Dedifferentiated amniotic fluid mesenchymal stem cell (primary cell): ENCODE measurements around the gene RAD51D.
"Not testable (repeated sequence)": the region's sequence is repeated elsewhere in the genome, so short reads cannot be mapped to it uniquely, and the experiment has no call there.

Experiments
- DNase-seq: peaks from one replicate; pipeline ENCODE4 v3.0.0-alpha.2; 2016; ENCODE audit errors: extremely low spot score

RAD51D gene

DNA sequence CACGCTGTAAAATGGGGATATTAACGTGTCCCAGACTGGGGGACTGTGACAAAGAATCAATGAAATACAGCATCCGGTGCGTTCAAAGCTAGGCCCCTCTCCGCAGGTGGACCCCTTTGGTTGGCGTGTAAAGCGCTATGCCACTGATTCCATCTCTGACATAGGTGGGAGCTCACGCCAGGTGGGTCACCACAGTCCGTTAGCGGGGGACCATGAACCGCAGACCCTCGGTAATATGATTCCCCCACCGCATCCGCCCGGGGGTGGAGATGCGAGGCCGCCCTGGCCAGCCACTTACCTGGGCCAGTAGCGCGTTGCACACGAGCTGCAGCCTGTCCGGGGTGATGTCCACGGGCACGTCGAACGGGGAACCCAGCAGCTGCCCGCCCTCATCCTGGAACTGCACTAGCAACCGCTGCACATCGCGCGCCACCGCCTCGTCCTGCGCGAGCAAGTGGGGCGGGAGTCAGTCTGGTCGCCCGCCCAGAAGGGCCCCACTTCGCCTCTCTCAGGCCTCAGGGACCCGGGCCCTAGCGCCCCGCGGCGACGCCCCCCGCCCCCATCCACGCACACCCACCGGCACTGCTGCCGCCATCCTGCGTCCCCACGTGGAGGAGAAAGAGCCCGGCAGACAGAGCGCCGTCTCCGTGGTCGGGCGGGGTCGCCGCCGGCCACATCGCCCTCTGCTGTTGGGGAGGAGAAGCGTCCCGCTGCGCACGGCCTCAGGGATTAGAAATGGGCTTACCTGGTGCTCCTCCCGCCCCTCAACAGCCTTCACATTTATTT, 22.2 kb upstream of the RAD51D start, which contains the start of gene NLE1:
Gene NLE1, minus strand, starts transcription at position 623 of the 786 bp plus-strand sequence. Its CDS starts 28 bp downstream, at position 595.
- peak; percentile 59 for DNase-seq

DNA sequence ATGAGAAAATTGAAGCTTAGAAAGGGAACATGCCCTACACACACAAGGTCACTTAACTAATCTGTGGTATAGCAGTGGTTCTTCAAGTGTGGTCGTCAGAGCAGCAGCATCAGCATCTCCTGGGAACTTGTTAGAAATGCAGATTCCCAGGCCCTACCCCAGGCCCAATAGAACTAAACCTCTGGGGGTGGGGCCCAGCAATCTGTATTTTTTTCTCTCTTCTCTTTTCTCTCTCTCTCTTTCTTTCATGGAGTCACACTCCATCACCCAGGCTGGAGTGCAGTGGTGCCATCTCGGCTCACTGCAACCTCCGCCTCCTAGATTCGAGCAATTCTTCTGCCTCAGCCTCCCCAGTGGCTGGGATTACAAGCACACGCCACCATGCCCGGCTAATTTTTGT, 18.6 kb upstream of the RAD51D start:
- DNase-seq, result no peak

- DNase-seq, result no peak
These were observed 15.7 kb upstream of the RAD51D start for GRCh38 chr17:35135322-35135721.

GRCh38 chr17:35132816-35133550, 13.3 kb upstream of the RAD51D start:
- no peak for DNase-seq

DNA sequence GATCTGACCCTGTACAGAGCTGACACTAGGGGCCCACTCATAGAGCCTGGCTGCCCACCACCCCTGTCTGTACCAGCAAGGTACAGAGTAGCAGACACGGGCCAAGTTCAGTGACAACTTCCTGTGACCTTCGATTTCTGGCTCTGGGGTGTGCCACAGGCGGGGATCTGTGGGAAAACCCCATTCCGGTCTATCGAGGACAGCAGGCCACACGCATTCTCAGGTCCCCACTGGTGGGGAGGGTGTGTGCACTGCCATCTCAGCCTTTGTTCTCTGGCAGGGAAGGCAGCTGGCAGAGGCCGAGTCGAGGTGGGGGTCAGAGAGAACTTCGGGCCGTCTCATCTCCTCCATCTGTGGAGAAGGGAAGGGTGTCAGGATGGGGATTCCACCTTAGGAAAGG, 12.4 kb upstream of the RAD51D start:
- no peak for DNase-seq

- no peak for DNase-seq
These were observed 10.7 kb upstream of the RAD51D start for GRCh38 chr17:35130392-35130791.

DNA sequence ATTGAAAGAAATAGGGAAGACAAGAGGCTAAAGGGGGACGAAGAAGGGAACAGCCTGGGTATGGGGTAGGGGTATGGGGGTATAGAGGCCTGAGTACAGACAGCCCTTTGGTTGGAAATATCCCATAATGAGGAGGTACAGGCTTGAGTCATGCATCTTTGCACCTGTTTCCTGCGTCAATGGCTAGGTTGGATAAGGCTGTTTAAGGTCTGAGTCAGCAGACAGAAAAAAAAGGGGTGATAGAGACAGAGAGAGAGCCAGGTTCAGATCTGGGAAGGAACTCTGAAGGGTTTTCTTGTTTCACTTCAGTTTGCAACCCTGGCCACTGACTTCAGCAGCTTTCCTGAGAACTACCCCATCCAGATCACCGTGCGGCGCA, 10.3 kb upstream of the RAD51D start:
- no peak for DNase-seq

- DNase-seq, result no peak
These were observed 9.7 kb upstream of the RAD51D start for GRCh38 chr17:35129154-35129972.

- DNase-seq, result peak; percentile 81
These were observed 8.3 kb upstream of the RAD51D start for GRCh38 chr17:35127751-35128514.

- DNase-seq, result no peak
These were observed 1.7 kb upstream of the RAD51D start, which contains the start of gene FNDC8 for GRCh38 chr17:35121315-35121714. Gene FNDC8 (plus strand): TSS chr17:35121615. CDS start chr17:35121694, 79 bp downstream.

GRCh38 chr17:35117984-35118383, 1.7 kb downstream of the RAD51D start:
- DNase-seq, result no peak

- DNase-seq, result no peak
These were observed 2.8 kb downstream of the RAD51D start for GRCh38 chr17:35116845-35117244.

GRCh38 chr17:35110791-35111190, 8.9 kb downstream of the RAD51D start:
- not testable (repeated sequence) for DNase-seq

DNA sequence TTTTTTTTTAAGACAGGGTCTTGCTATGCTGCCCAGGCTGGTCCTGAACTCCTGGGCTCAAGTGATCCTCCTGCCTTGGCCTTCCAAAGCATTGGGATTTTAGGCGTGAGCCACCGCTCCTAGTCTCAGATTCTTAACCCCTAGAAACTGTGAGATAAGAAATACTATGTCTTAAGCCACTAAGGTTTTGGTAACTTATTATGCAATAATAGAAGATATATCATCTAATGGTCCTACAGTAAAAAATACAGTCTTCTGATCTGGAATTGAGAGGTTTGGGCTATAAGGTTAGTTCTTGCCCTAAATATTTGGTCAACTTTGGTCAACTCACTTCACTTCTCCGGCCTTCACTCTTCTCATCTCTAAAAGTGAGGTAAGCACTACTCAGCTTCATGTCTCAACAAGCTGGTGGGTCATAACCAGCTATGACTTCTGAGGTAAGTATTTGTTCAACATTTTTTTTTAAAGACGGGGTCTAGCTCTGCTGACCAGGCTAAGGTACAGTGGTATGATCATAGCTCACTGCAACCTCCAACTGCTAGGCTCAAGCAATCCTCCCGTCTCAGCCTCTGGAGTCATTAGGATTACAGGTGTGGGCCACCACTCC, 14.7 kb downstream of the RAD51D start:
- no peak for DNase-seq

DNA sequence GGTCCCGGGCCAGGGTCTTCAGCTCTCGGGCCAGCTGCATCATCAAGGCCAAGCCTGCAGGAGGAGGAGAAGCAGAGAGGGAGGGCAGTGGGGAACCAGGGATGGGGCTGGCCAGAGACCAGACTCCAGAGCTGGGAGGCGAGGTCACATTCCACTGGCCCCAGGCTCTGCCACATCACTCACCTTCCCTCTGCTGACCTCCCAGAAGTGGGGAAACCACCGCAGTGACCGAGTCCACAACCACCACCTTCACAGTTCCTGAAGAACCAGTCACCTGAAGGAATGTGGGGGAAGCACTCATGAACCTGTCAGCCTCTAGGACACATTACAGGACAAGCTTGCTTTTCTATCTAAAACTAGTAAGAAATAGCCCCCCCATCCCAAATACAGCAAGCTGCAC, 16.4 kb downstream of the RAD51D start:
- no peak for DNase-seq

DNA sequence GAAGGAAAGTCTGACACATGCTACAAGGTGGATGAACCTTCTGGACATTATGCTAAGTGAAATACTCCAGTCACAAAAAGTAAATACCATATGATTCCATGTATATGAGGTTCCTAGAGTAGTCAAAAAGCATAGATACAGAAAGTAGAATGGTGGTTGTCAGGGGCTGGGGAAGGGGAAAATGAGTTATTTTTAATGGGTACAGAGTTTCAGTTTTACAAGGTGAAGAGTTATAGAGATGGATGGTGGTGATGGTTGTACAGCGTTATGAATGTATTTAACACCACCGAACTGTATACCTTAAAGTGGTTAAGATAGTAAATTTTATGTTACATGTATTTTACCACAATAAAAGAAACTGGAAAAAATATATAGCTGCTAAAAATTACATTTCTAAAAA, 17.9 kb downstream of the RAD51D start:
- no peak for DNase-seq

DNA sequence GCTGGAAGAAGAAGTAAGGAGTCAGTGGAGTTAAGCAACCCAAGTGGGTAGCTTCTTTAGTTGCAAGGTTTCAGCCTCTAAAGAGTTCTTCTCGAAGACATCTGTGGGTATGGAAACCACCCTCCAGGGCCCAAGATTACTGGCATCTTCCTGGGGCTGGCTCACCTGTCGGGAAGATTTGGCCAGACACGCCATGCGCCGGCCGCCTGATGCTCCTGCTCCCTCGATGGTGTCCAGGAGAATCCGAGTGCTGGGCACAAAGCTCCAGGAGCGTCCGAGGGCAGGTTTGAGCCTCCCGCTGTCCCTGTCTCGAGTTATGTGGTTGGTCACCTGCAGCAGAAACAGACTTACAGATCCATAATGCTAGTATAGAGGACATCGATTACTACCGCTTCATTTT, 18.6 kb downstream of the RAD51D start:
- no peak for DNase-seq

DNA sequence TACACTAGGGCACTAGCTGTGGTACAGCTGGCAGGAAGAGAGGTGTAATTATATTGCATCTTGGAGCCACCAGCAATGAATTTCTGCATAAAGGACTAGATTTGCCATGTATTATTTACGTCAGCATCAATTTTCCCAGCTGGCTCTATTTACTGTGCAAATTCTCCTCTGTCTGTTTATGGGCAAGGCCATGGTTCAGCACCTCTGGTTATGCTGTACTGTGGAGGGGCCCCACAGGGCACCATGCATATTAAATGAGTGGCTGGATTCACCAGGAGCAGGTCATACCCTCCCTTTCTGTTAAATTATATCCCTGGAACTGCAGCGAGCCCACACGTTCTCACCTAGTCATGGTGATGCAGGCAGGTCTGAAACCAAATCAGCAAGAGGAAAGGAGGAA, 19.8 kb downstream of the RAD51D start:
- no peak for DNase-seq

- no peak for DNase-seq
These were observed 21.9 kb downstream of the RAD51D start for GRCh38 chr17:35097776-35098175.

DNA sequence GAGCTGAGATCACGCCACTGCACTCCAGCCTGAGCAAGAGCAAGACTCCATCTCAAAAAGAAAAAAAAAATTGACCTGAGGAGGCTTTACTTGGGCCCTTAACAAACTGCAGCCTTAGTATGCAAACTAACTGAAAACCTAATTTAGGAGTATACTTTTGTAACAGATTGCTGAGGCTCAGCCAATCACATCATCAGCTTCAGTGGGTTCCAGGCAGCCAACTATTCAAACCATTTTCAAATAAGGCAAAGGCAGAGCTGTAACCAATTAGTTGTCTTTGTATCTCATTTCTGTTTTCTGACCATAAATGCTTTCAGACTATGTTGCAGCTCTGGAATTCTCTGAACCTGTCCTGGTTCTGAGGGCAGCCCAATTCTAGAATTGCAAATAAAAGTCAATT, 23.9 kb downstream of the RAD51D start:
- DNase-seq, result no peak

GRCh38 chr17:35094902-35095301, 24.8 kb downstream of the RAD51D start:
- DNase-seq, result peak; percentile 49
